Measurements from ENCODE around the gene PKDREJ. TPM values are rescaled to one million over a fixed set of nuclear protein-coding genes. Genes with fewer than 3 reads are reported as not detected.

PKDREJ gene
- total and polyA plus RNA-seq, 2 donors (not counting 1 experiment from before 2014, with no cell fraction given): under 0.01 TPM; not detected in 1

DNA sequence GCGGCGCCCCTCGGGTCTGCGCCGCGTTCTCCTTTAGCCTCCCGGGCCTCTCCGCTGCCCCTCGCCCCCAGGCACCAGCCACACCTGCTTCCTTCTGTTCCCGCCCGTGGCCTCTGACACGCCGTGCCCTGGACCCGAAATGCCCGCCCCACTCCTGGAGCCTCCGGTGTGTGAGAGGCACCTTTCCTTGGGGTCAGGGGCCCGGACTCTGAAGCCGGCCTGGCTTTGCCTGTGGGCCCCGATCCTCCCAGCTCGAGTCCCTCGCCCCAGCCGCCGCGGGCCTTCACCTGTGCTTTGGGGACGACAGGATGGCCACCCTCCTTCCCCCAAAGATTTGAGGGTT is 12.4 kb downstream of the PKDREJ start:
- Histone ChIP-seq H3K9ac (ENCODE audit: insufficient read depth, low read length) (peak overlapping the region; percentile 77), H3K4me1 (ENCODE audit: control insufficient read depth, extremely low read depth, insufficient read depth, low read length) (no peaks in the 10 kb centered on the region), H3K27me3 (ENCODE audit: control insufficient read depth, insufficient read depth, low read length) (no peaks in the 10 kb centered on the region), H3K9me3 (ENCODE audit: control insufficient read depth, insufficient read depth, low read depth, low read length) (no peaks in the 10 kb centered on the region), H2AFZ (ENCODE audit: low read length) (peak overlapping the region; percentile 61), H3K27ac (ENCODE audit: insufficient read depth, low read length) (no peak overlapping the region), H3K79me2 (ENCODE audit: control insufficient read depth, insufficient read depth, low read length) (no peaks in the 10 kb centered on the region), H3K36me3 (ENCODE audit: control insufficient read depth, insufficient read depth, low read length) (no peaks in the 10 kb centered on the region), H3K4me3 (replicated peaks in 1 of 4; ENCODE audit: control extremely low read depth in 1 of 4, insufficient read depth in 1 of 4, low read depth in 3 of 4, low read length in 4 of 4) (peak overlapping the region; percentile 63 to 94 (median 86)), H4K20me1 (ENCODE audit: control insufficient read depth, extremely low read depth, insufficient read depth, low read length) (no peaks in the 10 kb centered on the region), H3K4me2 (ENCODE audit: extremely low read depth, insufficient read depth, low read length) (peak overlapping the region; percentile 44)
- TF ChIP-seq, protein P1, sequence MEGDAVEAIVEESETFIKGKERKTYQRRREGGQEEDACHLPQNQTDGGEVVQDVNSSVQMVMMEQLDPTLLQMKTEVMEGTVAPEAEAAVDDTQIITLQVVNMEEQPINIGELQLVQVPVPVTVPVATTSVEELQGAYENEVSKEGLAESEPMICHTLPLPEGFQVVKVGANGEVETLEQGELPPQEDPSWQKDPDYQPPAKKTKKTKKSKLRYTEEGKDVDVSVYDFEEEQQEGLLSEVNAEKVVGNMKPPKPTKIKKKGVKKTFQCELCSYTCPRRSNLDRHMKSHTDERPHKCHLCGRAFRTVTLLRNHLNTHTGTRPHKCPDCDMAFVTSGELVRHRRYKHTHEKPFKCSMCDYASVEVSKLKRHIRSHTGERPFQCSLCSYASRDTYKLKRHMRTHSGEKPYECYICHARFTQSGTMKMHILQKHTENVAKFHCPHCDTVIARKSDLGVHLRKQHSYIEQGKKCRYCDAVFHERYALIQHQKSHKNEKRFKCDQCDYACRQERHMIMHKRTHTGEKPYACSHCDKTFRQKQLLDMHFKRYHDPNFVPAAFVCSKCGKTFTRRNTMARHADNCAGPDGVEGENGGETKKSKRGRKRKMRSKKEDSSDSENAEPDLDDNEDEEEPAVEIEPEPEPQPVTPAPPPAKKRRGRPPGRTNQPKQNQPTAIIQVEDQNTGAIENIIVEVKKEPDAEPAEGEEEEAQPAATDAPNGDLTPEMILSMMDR (conservative IDR thresholded peaks at IDR 0.05 in 1 of 2, IDR thresholded peaks at IDR 0.05 in 1 of 2; ENCODE audit: low read depth in 1 of 2, low read length in 2 of 2): no peak
- TF ChIP-seq EZH2 (IDR thresholded peaks at IDR 0.05; ENCODE audit: low read length, missing control alignments): no peak
- no peak for DNase-seq (ENCODE audit: low read depth in 2 of 2)

DNA sequence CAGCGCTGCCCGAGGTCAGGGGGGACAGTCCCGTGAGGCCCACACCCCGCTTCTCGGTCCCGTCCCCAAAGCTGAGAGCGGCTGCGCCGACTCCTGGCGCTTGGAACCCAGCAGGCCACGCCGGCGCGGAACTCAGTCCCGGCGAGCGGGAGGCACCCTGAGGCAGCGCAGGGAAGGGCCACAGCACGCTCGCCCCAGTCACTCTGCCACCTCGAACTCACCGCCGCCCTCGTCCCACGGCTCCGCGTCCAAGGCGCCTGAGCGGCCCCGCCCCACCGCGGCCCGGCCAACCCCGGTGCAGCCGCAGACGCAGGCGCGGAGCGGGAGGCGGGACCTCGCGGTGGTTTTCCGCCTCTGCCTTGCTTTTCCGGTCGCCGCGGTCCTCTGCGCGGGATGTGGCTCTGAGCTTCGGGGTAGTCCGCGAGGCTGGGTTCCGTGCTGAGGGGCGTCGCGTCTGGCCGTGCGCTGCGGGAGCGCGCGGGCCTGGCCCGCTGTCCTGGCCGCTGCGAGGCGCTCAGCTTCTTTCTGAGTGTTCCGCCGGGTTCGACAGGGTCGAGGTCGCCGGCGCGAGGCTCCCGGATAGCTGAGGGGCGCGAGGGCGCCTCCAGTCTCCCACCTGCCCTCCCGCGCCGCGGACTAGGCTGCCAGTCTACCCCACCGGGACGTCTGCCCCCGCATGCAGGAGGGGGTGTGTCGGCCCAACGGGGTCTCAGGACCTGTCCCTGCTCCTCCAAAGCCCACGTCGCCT is 12.9 kb downstream of the PKDREJ start, which contains the start of gene CDPF1:
TSS of gene CDPF1 (minus strand) at position 259 of the 748 bp plus-strand sequence. CDS start 2,009 bp downstream, outside the sequence.
- TF ChIP-seq, protein P1 (conservative IDR thresholded peaks at IDR 0.05 in 1 of 2, IDR thresholded peaks at IDR 0.05 in 1 of 2; ENCODE audit: low read depth in 1 of 2, low read length in 2 of 2): no peak
- no peak for TF ChIP-seq EZH2 (IDR thresholded peaks at IDR 0.05; ENCODE audit: low read length, missing control alignments)
- peak within 1 kb of the TSS; percentile 63 to 94 (median 86) for H3K4me3 ChIP-seq (replicated peaks in 1 of 4; ENCODE audit: control extremely low read depth in 1 of 4, insufficient read depth in 1 of 4, low read depth in 3 of 4, low read length in 4 of 4)
- H4K20me1 ChIP-seq (ENCODE audit: control insufficient read depth, extremely low read depth, insufficient read depth, low read length): no peaks in the 10 kb centered on the region
- no peaks in the 10 kb centered on the region for H3K36me3 ChIP-seq (ENCODE audit: control insufficient read depth, insufficient read depth, low read length)
- peak within 1 kb of the TSS; percentile 82 for H3K4me2 ChIP-seq (ENCODE audit: extremely low read depth, insufficient read depth, low read length)
- no peaks in the 10 kb centered on the region for H3K9me3 ChIP-seq (ENCODE audit: control insufficient read depth, insufficient read depth, low read depth, low read length)
- H3K4me1 ChIP-seq (ENCODE audit: control insufficient read depth, extremely low read depth, insufficient read depth, low read length): no peaks in the 10 kb centered on the region
- H3K9ac ChIP-seq (ENCODE audit: insufficient read depth, low read length): peak within 1 kb of the TSS; percentile 77
- peak within 1 kb of the TSS; percentile 85 for H2AFZ ChIP-seq (ENCODE audit: low read length)
- H3K79me2 ChIP-seq (ENCODE audit: control insufficient read depth, insufficient read depth, low read length): no peaks in the 10 kb centered on the region
- peak within 1 kb of the TSS; percentile 74 for H3K27ac ChIP-seq (ENCODE audit: insufficient read depth, low read length)
- peak; percentile 75 to 83 for DNase-seq (ENCODE audit: low read depth in 2 of 2)
- no peaks in the 10 kb centered on the region for H3K27me3 ChIP-seq (ENCODE audit: control insufficient read depth, insufficient read depth, low read length)

DNA sequence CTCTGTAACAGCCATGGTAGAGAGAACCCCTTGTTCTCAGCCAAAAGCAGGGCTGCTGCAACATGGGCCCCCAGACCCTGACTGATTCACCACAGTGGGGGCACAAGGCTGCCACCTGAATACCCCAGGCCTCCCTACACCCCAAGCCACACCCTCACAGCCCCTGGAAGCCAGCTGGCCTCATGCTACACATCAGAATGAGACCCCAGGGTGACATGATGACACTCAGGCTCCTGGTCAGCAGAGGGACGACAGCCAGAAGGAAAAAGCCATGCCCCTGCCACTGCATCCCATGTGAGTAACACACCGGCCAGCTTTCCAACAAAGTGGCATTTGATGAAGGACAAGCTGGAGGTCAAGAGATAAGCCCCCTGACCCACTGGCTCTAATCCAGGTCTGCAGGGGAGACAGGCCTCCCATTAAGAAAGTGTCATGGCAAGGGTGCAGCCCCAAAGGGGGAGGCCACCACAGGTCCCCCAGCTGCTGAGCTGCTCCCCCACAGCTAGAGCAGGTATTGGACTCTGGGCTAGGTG is 15.6 kb downstream of the PKDREJ start:
- TF ChIP-seq, protein P1 (conservative IDR thresholded peaks at IDR 0.05 in 1 of 2, IDR thresholded peaks at IDR 0.05 in 1 of 2; ENCODE audit: low read depth in 1 of 2, low read length in 2 of 2): no peak
- no peak for TF ChIP-seq EZH2 (IDR thresholded peaks at IDR 0.05; ENCODE audit: low read length, missing control alignments)
- H2AFZ ChIP-seq (ENCODE audit: low read length): no peak overlapping the region
- H3K9me3 ChIP-seq (ENCODE audit: control insufficient read depth, insufficient read depth, low read depth, low read length): no peaks in the 10 kb centered on the region
- no peak overlapping the region for H3K27ac ChIP-seq (ENCODE audit: insufficient read depth, low read length)
- no peaks in the 10 kb centered on the region for H3K79me2 ChIP-seq (ENCODE audit: control insufficient read depth, insufficient read depth, low read length)
- H3K4me1 ChIP-seq (ENCODE audit: control insufficient read depth, extremely low read depth, insufficient read depth, low read length): no peaks in the 10 kb centered on the region
- H4K20me1 ChIP-seq (ENCODE audit: control insufficient read depth, extremely low read depth, insufficient read depth, low read length): no peaks in the 10 kb centered on the region
- peaks cover 2% of the 10 kb centered on the region for H3K36me3 ChIP-seq (ENCODE audit: control insufficient read depth, insufficient read depth, low read length)
- no peak overlapping the region for H3K4me2 ChIP-seq (ENCODE audit: extremely low read depth, insufficient read depth, low read length)
- H3K9ac ChIP-seq (ENCODE audit: insufficient read depth, low read length): no peak overlapping the region
- DNase-seq (ENCODE audit: low read depth in 2 of 2): no peak
- H3K4me3 ChIP-seq (replicated peaks in 1 of 4; ENCODE audit: control extremely low read depth in 1 of 4, insufficient read depth in 1 of 4, low read depth in 3 of 4, low read length in 4 of 4): no peak overlapping the region
- H3K27me3 ChIP-seq (ENCODE audit: control insufficient read depth, insufficient read depth, low read length): no peaks in the 10 kb centered on the region

All from fibroblast of lung (primary cell).